Right lung (tissue), 5 donors: ENCODE measurements around the gene COQ10A. TPM values are rescaled to one million over a fixed set of nuclear protein-coding genes. Genes with fewer than 3 reads are reported as not detected.
"Not testable (repeated sequence)": the region's sequence is repeated elsewhere in the genome, so short reads cannot be mapped to it uniquely, and the experiment has no call there.

Source experiments
- DNase-seq, 2 donors: peaks; one replicate each; pipeline ENCODE4 v3.0.0-alpha.2; 2013
- polyA plus RNA-seq, 5 donors: library from polyadenylated mRNA; unstranded; fragments of 120-200 nt; gene quantifications; one replicate each; pipeline versions ENCODE4 v1.2.1 to v1.2.3, GENCODE V29; 2013; ENCODE audit warnings: inconsistent platforms in 1 of 5, low replicate concordance in 1 of 5; ENCODE audit not compliant: insufficient read length in 5 of 5, insufficient read depth in 1 of 5

Gene COQ10A
- polyA plus RNA-seq, 5 donors, result 15.3 to 17.9 (median 15.8) TPM

DNA sequence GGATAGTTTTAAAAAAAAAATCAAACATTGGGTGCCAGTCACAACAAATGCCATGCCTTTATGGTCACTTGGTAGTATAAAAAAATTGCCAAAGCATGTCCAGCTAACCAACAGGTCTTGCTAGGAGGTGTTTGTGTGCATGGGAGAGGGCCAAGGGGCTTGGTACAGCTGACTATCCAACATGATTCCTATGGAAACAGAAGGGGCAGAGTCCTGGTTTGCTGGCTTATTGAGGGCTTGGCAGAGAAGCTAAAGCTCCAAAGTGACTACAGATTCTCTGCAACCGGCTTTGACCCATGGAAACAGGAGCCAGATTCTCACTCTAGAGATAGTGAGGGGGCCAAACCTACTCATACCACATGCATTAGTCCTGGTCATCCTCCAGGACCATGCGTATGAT lies 5.7 kb downstream of the COQ10A start:
- not testable (repeated sequence) for DNase-seq

- DNase-seq, result no peak
Observed at GRCh38 chr12:56274299-56274698, 7.6 kb downstream of the COQ10A start.

GRCh38 chr12:56278905-56279304 lies 12.2 kb downstream of the COQ10A start:
- DNase-seq, result no peak

GRCh38 chr12:56280849-56281248 lies 14.1 kb downstream of the COQ10A start:
- DNase-seq, result no peak

DNA sequence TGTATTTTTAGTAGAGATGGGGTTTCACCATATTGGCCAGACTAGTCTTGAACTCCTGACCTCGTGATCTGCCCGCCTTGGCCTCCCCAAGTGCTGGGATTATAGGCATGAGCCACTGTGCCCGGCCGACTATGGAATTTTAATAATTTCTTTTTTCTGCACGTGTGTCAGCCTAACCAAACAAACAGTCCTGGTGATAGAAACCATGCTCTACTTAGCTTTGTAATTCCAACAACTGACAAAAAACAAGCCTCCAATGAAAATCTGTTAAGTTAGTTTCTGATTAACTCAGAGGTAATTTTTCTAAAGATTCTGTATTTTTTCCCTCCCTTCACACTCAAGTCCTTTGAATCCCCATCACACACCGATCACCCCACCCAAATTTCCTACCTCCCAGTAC lies 15.3 kb downstream of the COQ10A start:
- no peak for DNase-seq

DNA sequence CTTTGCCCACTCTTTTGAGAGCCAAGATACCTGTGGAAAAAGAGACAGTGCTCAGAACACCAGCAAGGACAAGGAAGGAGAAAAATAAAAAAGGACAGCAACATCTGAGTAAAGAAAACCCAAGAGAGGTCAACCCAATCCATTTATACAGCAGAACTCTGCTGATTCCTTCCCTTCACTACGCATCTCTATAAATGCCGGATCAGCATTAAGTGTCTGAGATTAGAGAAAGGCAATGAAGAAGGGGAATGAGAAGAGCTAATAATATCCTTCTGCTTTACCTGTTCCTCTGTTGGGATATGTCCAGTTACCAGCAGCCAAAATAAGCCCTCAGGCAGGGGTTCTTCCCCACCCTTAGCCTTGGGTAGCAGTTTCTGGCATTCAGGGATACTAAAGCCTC lies 15.8 kb downstream of the COQ10A start:
- no peak for DNase-seq

GRCh38 chr12:56284263-56284662 lies 17.5 kb downstream of the COQ10A start:
- DNase-seq, result not testable (repeated sequence)

- DNase-seq, result no peak
Observed at GRCh38 chr12:56286044-56286830, 19.5 kb downstream of the COQ10A start.

GRCh38 chr12:56288705-56289387 lies 22.1 kb downstream of the COQ10A start:
- no peak for DNase-seq

DNA sequence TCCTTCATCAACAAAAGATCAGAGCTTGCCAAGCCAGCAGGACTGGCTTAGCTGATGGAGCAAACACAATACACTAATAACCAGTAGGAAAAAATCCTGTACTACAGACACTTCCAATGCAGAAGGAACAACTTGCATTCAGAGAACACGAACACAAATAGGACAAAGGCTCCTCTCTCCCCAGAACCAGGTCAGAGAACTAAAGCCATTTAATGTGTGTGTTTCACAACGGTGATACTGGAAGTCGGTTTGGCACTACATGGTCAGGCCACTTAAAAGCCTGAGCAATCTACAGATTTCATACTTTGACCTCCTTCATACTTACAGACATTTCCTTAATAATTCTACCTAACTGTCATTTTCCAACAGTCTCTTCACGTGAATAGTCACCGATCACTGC lies 27.1 kb downstream of the COQ10A start:
- no peak for DNase-seq

DNA sequence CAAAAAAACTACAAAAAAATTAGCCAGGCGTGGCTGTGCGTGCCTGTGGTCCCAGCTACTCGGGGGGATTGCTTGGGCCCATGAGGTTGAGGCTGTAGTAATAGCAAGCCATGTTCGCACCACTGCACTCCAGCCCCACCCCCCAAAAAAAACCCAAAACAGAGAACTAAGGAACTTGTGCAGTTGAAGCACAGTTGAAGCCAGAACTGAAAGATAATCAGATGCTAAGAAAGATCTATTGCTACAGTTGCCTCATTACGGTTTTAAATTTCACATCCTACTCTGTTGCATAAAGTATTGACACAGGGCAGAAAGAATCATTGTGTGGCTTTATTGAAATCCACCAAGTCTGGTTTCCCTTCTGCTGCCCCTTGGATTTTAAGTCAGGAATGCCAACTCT lies 29.6 kb downstream of the COQ10A start:
- no peak for DNase-seq

DNA sequence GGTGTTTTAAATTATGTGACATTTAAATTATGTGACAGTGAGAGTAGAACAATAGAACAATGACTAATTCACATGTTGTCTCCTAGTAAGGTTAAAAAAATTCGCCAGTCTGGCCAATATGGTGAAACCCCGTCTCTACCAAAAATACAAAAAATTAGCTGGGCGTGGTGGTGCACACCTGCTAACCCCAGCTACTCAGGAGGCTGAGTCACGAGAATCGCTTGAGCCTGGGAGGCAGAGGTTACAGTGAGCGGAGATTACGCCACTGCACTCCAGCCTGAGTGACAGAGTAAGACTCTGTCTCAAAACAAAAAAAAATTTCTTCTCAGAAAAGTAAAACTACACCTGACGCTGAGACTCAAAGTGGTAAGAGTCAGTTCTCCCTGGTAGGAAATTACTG lies 30.7 kb downstream of the COQ10A start:
- no peak for DNase-seq

DNA sequence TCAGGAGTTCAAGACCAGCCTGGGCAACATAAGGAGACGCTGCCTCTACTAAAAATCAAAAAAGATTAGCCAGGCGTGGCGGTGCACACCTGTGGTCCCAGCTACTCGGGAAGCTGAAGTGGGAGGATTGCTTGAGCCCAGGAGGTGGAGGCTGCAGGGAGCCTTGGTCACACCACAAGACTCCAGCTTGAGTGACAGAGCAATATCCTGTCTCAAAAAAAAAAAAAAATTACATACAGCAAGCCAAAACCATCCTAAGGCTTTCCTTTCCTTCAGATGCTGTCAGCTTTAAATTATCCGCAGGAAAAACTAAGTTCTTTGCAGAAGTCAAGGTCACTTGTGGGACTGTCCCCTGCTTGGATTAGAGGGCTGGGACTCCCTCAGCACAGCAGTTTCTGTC lies 32.1 kb downstream of the COQ10A start:
- no peak for DNase-seq

- DNase-seq, result no peak
Observed at GRCh38 chr12:56299308-56299852, 32.6 kb downstream of the COQ10A start.

DNA sequence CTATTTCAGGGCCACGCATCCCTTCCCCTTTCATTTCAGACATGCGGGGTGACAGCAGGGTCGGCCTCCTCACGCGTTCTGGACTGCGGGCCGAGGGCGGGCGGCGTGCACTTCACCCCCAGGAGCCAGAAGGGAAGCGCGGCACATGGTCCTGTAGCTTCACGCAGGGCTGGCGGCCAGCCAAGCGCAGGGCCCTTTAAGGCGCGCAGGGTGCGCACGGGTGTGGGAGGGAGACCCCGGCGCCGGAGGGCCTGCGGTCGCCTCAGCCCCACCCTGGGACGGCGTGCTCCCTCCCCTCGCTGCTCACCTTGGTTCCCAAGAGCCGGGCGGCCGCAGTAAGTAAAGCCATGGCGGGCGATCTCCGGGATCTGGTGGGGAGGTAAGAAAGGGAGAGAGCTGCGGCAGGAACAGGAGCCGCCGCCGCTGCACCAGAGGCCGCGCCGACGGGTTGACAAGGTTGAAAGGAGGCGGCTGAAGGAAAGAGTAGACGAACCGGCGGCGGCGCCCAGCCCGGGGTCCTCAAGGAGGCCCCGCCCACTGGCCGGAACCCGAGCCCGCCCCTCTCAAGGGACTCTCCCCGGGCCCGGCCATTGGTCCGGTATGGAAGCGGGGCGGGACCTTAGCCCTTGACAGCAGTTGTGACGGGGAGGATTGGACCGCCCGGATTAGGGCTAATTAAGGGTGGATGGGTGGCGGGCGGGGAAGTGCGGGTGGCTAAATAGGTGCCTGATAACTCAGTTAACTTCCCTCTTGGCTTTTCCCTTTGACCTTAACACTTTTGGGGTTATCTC lies 33.3 kb downstream of the COQ10A start, which contains the start of gene CS:
Gene CS (minus strand): TSS at position 478 of the 791 bp plus-strand sequence. CDS start 129 bp downstream, at position 349.
- DNase-seq, result peak; percentile 95 to 97

GRCh38 chr12:56300644-56301464 lies 34.1 kb downstream of the COQ10A start:
- no peak for DNase-seq

- no peak for DNase-seq
Observed at GRCh38 chr12:56304276-56304675, 37.5 kb downstream of the COQ10A start.

- no peak for DNase-seq
Observed at GRCh38 chr12:56304872-56305590, 38.3 kb downstream of the COQ10A start.

DNA sequence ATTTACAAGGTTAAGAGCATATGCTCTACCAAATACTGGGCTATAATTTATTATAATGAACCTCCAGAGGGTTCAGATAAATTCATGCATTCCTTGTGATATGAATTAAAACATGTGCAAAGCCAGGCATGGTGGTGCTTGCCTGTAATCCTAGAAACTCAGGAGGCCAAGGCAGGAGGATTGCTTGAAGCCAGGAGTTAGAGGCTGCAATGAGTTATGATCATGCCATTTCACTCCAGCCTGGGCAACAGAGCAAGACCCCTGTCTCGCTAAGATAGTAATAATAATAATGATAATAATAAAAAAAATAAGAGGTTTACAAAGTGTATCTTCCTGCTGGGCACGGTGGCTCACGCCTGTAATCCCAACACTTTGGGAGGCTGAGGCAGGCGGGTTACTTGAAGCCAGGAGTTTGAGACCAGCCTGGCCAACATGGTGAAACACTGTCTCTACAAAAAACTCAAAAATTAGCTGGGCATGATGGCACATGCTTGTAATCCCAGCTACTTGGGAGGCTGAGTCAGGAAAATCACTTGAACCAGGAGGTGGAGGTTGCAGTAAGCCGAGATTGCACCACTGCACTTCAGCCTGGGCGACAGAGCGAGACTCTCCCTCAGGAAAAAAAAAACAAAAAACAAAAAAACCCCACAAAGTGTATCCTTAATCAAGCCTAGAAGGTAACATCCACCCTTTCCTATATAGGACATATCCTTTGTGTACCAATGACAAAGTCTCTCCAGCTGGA lies 40.7 kb downstream of the COQ10A start:
- DNase-seq, result no peak

DNA sequence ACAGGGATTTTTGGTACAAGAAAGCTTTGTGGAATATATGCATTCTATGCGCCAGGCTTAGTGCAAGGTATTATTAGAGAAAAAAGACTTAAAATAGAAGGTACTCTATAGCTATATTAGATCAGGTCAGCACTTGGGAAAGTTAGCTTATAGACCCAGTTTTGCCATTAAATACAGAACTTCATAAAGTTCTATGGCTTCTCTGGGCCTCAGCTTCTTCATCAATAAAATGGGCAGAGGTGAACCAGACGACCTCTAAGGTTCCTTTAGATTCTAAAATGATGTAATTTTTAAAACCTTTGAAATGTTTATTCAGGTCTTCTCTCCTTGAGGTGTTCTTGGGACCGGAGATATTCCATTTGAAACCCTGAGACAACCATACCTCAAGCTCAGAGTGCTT lies 42.0 kb downstream of the COQ10A start:
- no peak for DNase-seq
